Subcutaneous abdominal adipose tissue (tissue), 5 donors: Measurements from ENCODE around the gene IER3IP1.
"Not testable (repeated sequence)": the region's sequence is repeated elsewhere in the genome, so short reads cannot be mapped to it uniquely, and the experiment has no call there.

Experiments
- H3K27ac ChIP-seq: one replicate; pipeline ENCODE4 v1.7.0; 2013; ENCODE audit warnings: low read depth, mild to moderate bottlenecking, inconsistent platforms, low read length, moderate library complexity
- H3K27me3 ChIP-seq, 5 donors: one replicate each; pipeline ENCODE4 v1.7.0; 2013; ENCODE audit warnings: low read length in 5 of 5, inconsistent platforms in 1 of 5; ENCODE audit not compliant: control insufficient read depth in 5 of 5, insufficient read depth in 4 of 5
- H3K36me3 ChIP-seq, 5 donors: one replicate each; pipeline ENCODE4 v1.7.0; 2013; ENCODE audit warnings: low read length in 5 of 5; ENCODE audit not compliant: control insufficient read depth in 5 of 5, insufficient read depth in 5 of 5
- H3K4me1 ChIP-seq, 5 donors: one replicate each; pipeline ENCODE4 v1.7.0; 2013; ENCODE audit warnings: low read length in 5 of 5, mild to moderate bottlenecking in 3 of 5, moderate library complexity in 1 of 5; ENCODE audit not compliant: control insufficient read depth in 5 of 5, insufficient read depth in 5 of 5
- H3K4me3 ChIP-seq, 5 donors: one replicate each; pipeline ENCODE4 v1.7.0; 2013; ENCODE audit warnings: low read length in 5 of 5, low read depth in 1 of 5
- H3K9ac ChIP-seq, 5 donors: one replicate each; pipeline ENCODE4 v1.7.0; 2013; ENCODE audit warnings: low read length in 5 of 5, mild to moderate bottlenecking in 4 of 5, moderate library complexity in 3 of 5
- H3K9me3 ChIP-seq, 5 donors: one replicate each; pipeline ENCODE4 v1.7.0; 2013; ENCODE audit warnings: low read length in 5 of 5; ENCODE audit not compliant: control insufficient read depth in 5 of 5
- donor health status: healthy.
- donor health status: healthy.
- donor health status: healthy.
- donor health status: healthy.
- donor health status: healthy.

IER3IP1 gene

GRCh38 chr18:47184419-47185050, 8.4 kb upstream of the IER3IP1 start:
- Histone ChIP-seq H3K27ac (no peak overlapping the region), H3K9me3 (no peaks in the 10 kb centered on the region), H3K4me3 (peak overlapping the region in 1 of 5 donors; percentile 12), H3K4me1 (no peaks in the 10 kb centered on the region), H3K27me3 (peaks cover 0 to 7% (median 2%) of the 10 kb centered on the region in 5 donors), H3K36me3 (no peaks in the 10 kb centered on the region), H3K9ac (no peak overlapping the region)

DNA sequence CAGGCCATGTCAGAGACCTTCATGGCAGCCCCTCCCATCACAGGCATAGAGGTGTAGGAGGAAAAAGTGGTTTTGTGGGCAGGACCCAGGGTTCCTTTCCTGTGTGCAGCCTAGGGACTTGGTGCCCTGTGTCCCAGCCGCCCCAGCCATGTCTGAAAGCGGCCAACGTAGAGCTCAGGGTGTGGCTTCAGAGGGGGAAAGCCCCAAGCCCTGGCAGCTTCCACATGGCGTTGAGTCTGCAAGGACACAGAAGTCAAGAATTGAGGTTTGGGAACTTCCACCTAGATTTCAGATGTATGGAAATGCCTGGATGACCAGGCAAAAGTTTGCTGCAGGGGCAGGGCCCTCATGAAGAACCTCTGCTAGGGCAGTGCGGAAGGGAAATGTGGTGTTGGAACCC, 6.0 kb upstream of the IER3IP1 start:
- not testable (repeated sequence) for H3K27ac ChIP-seq, H3K27me3 ChIP-seq, H3K9me3 ChIP-seq, H3K4me3 ChIP-seq, H3K9ac ChIP-seq, H3K36me3 ChIP-seq, H3K4me1 ChIP-seq

- no peak overlapping the region for H3K27ac ChIP-seq
- no peak overlapping the region for H3K4me3 ChIP-seq
- no peaks in the 10 kb centered on the region for H3K36me3 ChIP-seq
- peaks cover 0 to 2% (median 0%) of the 10 kb centered on the region in 5 donors for H3K27me3 ChIP-seq
- no peak overlapping the region for H3K9ac ChIP-seq
- peaks cover 0 to 4% (median 0%) of the 10 kb centered on the region in 5 donors for H3K4me1 ChIP-seq
- no peaks in the 10 kb centered on the region for H3K9me3 ChIP-seq
These were observed 4.6 kb upstream of the IER3IP1 start for GRCh38 chr18:47180765-47181164.

DNA sequence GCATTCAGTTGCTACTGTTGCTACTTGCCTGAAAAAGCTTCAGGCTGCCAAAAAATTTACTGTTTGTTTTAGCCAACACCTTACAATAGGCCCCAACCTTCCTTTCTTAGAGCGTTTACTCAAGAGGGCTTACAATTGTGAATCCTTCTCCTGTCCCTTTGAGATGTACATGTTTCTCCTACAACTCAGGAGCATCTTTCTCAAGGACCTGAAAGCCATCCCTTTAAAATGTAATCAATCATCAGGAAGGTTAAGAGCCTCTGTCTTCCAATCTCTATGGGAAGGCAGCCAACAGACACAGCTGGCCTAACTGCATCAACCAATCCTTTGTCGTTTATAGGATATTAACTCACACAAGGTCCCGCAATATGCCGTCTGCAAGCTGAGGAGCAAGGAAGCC, 3.4 kb upstream of the IER3IP1 start:
- H3K4me1 ChIP-seq, result peaks cover 4 to 14% (median 9%) of the 10 kb centered on the region in 5 donors
- H3K4me3 ChIP-seq, result no peak overlapping the region
- H3K9ac ChIP-seq, result no peak overlapping the region
- H3K9me3 ChIP-seq, result no peaks in the 10 kb centered on the region
- peaks cover 0 to 2% (median 0%) of the 10 kb centered on the region in 5 donors for H3K27me3 ChIP-seq
- H3K27ac ChIP-seq, result no peak overlapping the region
- H3K36me3 ChIP-seq, result no peaks in the 10 kb centered on the region

DNA sequence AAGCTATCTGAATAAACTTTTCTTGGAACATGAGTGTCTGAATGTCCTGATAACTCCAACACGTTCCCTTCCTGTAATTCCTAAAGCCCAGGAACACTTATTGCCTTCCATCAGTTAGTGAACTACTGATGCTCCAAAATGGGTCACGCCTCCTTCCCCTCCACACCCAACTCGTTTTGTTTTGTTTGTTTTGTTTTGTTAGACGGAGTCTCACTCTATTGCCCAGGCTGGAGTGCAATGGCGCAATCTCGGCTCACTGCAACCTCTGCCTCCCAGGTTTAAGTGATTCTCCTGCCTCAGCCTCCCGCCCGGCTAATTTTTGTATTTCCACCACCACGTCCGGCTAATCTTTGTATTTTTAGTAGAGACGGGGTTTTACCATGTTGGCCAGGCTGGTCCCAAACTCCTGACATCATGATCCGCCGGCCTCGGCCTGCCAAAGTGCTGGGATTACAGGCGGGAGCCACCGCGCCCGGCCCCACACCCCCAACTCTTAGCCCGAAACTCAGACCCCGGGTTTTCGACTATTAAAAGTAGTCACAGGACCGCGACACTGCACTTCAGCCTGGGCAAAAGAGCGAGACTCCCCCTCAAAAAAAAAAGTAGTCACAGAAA, 774 bp downstream of the IER3IP1 start:
- peak overlapping the region; percentile 77 for H3K27ac ChIP-seq
- peak overlapping the region; percentile 74 to 94 (median 87) for H3K4me3 ChIP-seq
- H3K36me3 ChIP-seq, result no peaks in the 10 kb centered on the region
- H3K9ac ChIP-seq, result peak overlapping the region; percentile 66 to 96 (median 93)
- H3K4me1 ChIP-seq, result peaks cover 4 to 28% (median 16%) of the 10 kb centered on the region in 5 donors
- peaks cover 0 to 2% (median 0%) of the 10 kb centered on the region in 5 donors for H3K27me3 ChIP-seq
- no peaks in the 10 kb centered on the region for H3K9me3 ChIP-seq

- Histone ChIP-seq H3K4me1 (peaks cover 4 to 28% (median 16%) of the 10 kb centered on the region in 5 donors), H3K36me3 (no peaks in the 10 kb centered on the region), H3K9ac (peak overlapping the region in 4 of 5 donors; percentile 88 to 96 (median 94)), H3K9me3 (no peaks in the 10 kb centered on the region), H3K27ac (no peak overlapping the region), H3K27me3 (peaks cover 0 to 2% (median 0%) of the 10 kb centered on the region in 5 donors), H3K4me3 (peak overlapping the region in 4 of 5 donors; percentile 85 to 94 (median 88))
These were observed 1.5 kb downstream of the IER3IP1 start for GRCh38 chr18:47174545-47175116.

- H3K4me1 ChIP-seq, result peaks cover 4 to 28% (median 16%) of the 10 kb centered on the region in 5 donors
- no peaks in the 10 kb centered on the region for H3K36me3 ChIP-seq
These were observed 3.7 kb downstream of the IER3IP1 start for GRCh38 chr18:47172476-47172875.

DNA sequence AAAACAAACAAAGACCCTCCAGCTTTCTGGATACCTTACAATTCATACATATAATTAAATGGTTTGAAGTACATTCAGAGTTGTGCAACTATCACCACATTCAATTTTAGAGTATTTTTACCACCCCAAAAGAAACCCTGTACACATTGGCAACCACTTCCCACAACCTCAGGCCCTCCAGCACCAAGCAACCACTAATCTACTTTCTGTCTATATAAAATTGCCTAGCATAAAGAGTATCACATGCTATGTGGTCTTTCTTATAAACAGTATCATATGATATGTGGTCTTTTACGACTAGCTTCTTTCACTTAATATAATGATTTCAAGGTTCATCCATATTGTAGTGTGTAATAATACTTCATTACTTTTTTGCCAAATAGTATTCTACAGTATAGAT, 7.3 kb downstream of the IER3IP1 start:
- Histone ChIP-seq H3K27ac (no peak overlapping the region), H3K27me3 (no peaks in the 10 kb centered on the region), H3K9me3 (no peaks in the 10 kb centered on the region), H3K4me3 (no peak overlapping the region), H3K9ac (no peak overlapping the region), H3K36me3 (peaks cover 0 to 3% (median 0%) of the 10 kb centered on the region in 5 donors), H3K4me1 (peaks cover 0 to 8% (median 5%) of the 10 kb centered on the region in 5 donors)

More at GRCh38 chr18:47172476-47172875, 3.7 kb downstream of the IER3IP1 start:
- H3K27ac ChIP-seq, result no peak overlapping the region
- H3K9ac ChIP-seq, result no peak overlapping the region
- no peak overlapping the region for H3K4me3 ChIP-seq
- H3K27me3 ChIP-seq, result peaks cover 0 to 2% (median 0%) of the 10 kb centered on the region in 5 donors
- H3K9me3 ChIP-seq, result no peaks in the 10 kb centered on the region

- Histone ChIP-seq H3K27me3 (no peaks in the 10 kb centered on the region), H3K4me1 (peaks cover 0 to 5% (median 2%) of the 10 kb centered on the region in 5 donors), H3K36me3 (peaks cover 0 to 3% (median 0%) of the 10 kb centered on the region in 5 donors), H3K4me3 (no peak overlapping the region), H3K9me3 (no peaks in the 10 kb centered on the region), H3K9ac (no peak overlapping the region), H3K27ac (no peak overlapping the region)
These were observed 7.7 kb downstream of the IER3IP1 start for GRCh38 chr18:47168509-47168908.

DNA sequence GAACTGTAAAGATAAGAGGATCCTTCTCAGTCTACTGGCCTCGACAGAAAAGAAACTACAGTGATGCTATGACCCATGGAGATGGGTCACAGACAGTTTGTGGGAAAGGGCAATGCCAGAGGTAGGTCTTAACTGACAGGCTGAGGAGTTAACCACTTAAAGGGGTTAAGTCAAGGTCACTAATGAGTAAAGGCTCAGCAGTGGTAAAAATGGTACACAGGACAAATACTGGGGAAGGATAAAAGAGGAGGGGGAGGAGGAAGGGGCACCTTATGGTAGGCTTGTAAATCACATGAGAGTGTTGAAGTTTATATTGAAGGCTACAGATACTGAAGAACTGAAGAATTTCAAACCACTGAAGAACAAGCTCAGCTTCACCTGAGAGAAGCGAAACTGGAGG, 9.9 kb downstream of the IER3IP1 start:
- Histone ChIP-seq H3K9ac (no peak overlapping the region), H3K36me3 (peaks cover 0 to 3% (median 0%) of the 10 kb centered on the region in 5 donors), H3K4me3 (no peak overlapping the region), H3K4me1 (peaks cover 0 to 9% (median 0%) of the 10 kb centered on the region in 5 donors), H3K9me3 (no peaks in the 10 kb centered on the region), H3K27me3 (no peaks in the 10 kb centered on the region), H3K27ac (no peak overlapping the region)
